ENCODE results near the gene NPR1.
A peak's percentile ranks its signal among the peaks of the same experiment; 100 is the strongest.

NPR1 gene

GRCh38 chr1:153678519-153679336 is at the start of gene NPR1:
TSS of gene NPR1 (plus strand) at chr1:153678688. CDS start at chr1:153679109, 421 bp downstream.
- in situ Hi-C loops (cut with MboI; ENCODE audit: low sequenced_read_pairs, unreplicated experiment) = loop anchor here (10.0 kb wide), 2 partner anchors 66 to 306 kb away; partner anchors contain the start of gene RAB13
- TF ChIP-seq, protein P1, sequence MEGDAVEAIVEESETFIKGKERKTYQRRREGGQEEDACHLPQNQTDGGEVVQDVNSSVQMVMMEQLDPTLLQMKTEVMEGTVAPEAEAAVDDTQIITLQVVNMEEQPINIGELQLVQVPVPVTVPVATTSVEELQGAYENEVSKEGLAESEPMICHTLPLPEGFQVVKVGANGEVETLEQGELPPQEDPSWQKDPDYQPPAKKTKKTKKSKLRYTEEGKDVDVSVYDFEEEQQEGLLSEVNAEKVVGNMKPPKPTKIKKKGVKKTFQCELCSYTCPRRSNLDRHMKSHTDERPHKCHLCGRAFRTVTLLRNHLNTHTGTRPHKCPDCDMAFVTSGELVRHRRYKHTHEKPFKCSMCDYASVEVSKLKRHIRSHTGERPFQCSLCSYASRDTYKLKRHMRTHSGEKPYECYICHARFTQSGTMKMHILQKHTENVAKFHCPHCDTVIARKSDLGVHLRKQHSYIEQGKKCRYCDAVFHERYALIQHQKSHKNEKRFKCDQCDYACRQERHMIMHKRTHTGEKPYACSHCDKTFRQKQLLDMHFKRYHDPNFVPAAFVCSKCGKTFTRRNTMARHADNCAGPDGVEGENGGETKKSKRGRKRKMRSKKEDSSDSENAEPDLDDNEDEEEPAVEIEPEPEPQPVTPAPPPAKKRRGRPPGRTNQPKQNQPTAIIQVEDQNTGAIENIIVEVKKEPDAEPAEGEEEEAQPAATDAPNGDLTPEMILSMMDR (IDR thresholded peaks at IDR 0.05; ENCODE audit: borderline replicate concordance, control extremely low read depth, extremely low read depth, insufficient read depth, missing control alignments) = no peak
- peak; percentile 66 for DNase-seq (ENCODE audit: low spot score)

GRCh38 chr1:153629343-153629665 is 49.2 kb upstream of the NPR1 start:
- in situ Hi-C loops (cut with MboI; ENCODE audit: low sequenced_read_pairs, unreplicated experiment) = no loop called here
- TF ChIP-seq, protein P1 (IDR thresholded peaks at IDR 0.05; ENCODE audit: borderline replicate concordance, control extremely low read depth, extremely low read depth, insufficient read depth, missing control alignments) = no peak
- no peak for DNase-seq (ENCODE audit: low spot score)

- in situ Hi-C loops (cut with MboI; ENCODE audit: low sequenced_read_pairs, unreplicated experiment) = no loop called here
- TF ChIP-seq, protein P1 (IDR thresholded peaks at IDR 0.05; ENCODE audit: borderline replicate concordance, control extremely low read depth, extremely low read depth, insufficient read depth, missing control alignments) = no peak
- no peak for DNase-seq (ENCODE audit: low spot score)
Measured at GRCh38 chr1:153629971-153630370, 48.5 kb upstream of the NPR1 start.

DNA sequence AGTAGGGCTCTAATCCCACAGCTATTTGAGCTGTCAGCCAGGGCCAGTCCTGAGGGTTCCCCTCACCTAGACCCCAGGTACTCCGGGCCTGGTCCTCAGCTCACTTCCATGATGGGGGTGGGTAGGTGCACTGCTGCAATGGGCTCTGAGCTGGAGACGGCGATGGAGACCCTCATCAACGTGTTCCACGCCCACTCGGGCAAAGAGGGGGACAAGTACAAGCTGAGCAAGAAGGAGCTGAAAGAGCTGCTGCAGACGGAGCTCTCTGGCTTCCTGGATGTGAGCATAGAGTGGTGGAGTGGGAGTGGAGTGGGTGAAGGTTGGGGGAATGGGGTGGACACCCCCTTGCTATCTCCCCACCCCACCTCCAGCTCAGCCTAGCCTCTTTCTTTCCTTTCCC is 48.1 kb upstream of the NPR1 start:
- in situ Hi-C loops (cut with MboI; ENCODE audit: low sequenced_read_pairs, unreplicated experiment) = no loop called here
- DNase-seq (ENCODE audit: low spot score) = no peak
- TF ChIP-seq, protein P1 (IDR thresholded peaks at IDR 0.05; ENCODE audit: borderline replicate concordance, control extremely low read depth, extremely low read depth, insufficient read depth, missing control alignments) = no peak

GRCh38 chr1:153631047-153632022 is 47.2 kb upstream of the NPR1 start:
- TF ChIP-seq, protein P1 (IDR thresholded peaks at IDR 0.05; ENCODE audit: borderline replicate concordance, control extremely low read depth, extremely low read depth, insufficient read depth, missing control alignments) = no peak
- DNase-seq (ENCODE audit: low spot score) = no peak
- in situ Hi-C loops (cut with MboI; ENCODE audit: low sequenced_read_pairs, unreplicated experiment) = no loop called here

DNA sequence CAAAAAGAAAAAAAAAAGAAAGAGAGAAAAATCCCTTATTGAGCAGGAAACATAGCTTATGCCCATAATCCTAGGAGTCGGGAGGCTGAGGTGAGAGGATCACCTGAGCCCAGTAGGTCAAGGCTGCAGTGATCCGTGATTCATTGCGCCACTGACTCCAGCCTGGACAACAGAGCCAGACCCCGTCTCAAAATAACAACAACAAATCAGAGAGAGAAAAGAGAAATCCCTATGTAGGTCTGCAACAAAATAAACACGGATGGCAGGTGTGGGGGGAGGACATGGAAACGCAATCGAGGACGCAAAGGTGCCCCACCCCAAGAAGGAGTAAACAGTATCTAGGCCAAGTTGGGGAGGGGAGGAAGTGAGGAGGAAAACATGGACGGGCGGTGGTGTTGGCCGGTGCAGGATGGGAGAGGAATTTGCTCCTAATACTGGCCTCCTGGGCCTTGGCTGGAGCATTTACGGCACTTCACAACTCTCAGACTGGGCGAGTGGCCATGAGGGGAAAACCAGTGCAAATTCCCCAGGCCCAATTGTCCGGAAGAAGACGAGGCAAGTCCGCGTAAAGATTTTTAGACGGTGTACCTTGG is 45.2 kb upstream of the NPR1 start:
- peak; percentile 25 for DNase-seq (ENCODE audit: low spot score)
- in situ Hi-C loops (cut with MboI; ENCODE audit: low sequenced_read_pairs, unreplicated experiment) = no loop called here
- TF ChIP-seq, protein P1 (IDR thresholded peaks at IDR 0.05; ENCODE audit: borderline replicate concordance, control extremely low read depth, extremely low read depth, insufficient read depth, missing control alignments) = no peak
